GM10266 (cell line): ENCODE results near the gene SETBP1.

Experiments
- DNase-seq: peaks from one replicate; pipeline ENCODE4 v3.0.0; 2012; ENCODE audit errors: extremely low spot score
- TF ChIP-seq, protein P1 (sequence below): IDR thresholded peaks from 2 replicates; pipeline ENCODE4 v1.5.1; 2012; ENCODE audit warnings: mild to moderate bottlenecking, low read depth; ENCODE audit not compliant: control insufficient read depth, insufficient read depth; ENCODE audit errors: missing control alignments

Gene SETBP1

GRCh38 chr18:44764863-44765262, 84.2 kb downstream of the SETBP1 start:
- TF ChIP-seq, protein P1, sequence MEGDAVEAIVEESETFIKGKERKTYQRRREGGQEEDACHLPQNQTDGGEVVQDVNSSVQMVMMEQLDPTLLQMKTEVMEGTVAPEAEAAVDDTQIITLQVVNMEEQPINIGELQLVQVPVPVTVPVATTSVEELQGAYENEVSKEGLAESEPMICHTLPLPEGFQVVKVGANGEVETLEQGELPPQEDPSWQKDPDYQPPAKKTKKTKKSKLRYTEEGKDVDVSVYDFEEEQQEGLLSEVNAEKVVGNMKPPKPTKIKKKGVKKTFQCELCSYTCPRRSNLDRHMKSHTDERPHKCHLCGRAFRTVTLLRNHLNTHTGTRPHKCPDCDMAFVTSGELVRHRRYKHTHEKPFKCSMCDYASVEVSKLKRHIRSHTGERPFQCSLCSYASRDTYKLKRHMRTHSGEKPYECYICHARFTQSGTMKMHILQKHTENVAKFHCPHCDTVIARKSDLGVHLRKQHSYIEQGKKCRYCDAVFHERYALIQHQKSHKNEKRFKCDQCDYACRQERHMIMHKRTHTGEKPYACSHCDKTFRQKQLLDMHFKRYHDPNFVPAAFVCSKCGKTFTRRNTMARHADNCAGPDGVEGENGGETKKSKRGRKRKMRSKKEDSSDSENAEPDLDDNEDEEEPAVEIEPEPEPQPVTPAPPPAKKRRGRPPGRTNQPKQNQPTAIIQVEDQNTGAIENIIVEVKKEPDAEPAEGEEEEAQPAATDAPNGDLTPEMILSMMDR = no peak

GRCh38 chr18:44765456-44765855, 84.8 kb downstream of the SETBP1 start:
- TF ChIP-seq, protein P1 = no peak
- DNase-seq = no peak

More at GRCh38 chr18:44764863-44765262, 84.2 kb downstream of the SETBP1 start:
- no peak for DNase-seq

GRCh38 chr18:44766450-44766849, 85.8 kb downstream of the SETBP1 start:
- TF ChIP-seq, protein P1 = no peak
- no peak for DNase-seq

- no peak for DNase-seq
- TF ChIP-seq, protein P1 = no peak
Observed at GRCh38 chr18:44767807-44768206, 87.1 kb downstream of the SETBP1 start.

DNA sequence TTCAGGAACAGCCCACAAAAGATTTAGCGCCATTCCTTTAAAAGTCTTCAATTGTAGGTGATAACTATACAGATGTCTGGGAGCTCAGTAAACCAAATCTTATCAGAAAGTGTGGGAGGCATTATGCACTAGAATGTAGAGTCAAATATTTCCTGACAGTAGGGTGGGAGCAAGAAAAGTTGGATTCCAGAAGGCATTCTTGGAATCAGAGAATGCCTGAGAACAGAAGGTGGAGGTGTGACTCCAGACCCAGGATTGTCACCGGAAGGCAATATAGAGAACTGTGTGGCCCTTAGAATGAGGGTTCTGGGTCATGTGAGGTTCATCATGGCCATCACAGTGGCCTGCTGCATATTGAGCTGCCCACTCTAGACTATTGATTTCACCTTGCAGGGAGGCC, 90.0 kb downstream of the SETBP1 start:
- DNase-seq = no peak

DNA sequence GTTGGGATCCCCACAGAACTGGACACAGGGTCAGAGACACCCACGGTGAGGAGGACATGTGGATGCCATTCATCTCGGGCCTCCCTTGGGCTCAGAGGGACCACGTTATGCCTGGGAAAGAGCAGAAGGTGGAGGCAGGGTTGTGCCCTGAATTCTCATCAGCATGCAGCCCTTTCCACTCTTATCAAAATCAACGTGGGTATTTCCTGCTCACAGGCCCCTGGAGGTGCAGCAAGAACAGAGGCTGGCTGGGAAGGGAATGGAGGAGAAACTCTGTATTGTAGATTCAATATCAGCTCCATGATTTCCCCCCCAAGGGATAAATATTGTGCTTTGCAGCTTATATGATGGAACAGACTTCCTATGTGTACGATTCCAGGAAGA, 90.9 kb downstream of the SETBP1 start:
- TF ChIP-seq, protein P1 = no peak
- DNase-seq = no peak

More for the DNA sequence above, 90.0 kb downstream of the SETBP1 start:
- TF ChIP-seq, protein P1 = no peak

DNA sequence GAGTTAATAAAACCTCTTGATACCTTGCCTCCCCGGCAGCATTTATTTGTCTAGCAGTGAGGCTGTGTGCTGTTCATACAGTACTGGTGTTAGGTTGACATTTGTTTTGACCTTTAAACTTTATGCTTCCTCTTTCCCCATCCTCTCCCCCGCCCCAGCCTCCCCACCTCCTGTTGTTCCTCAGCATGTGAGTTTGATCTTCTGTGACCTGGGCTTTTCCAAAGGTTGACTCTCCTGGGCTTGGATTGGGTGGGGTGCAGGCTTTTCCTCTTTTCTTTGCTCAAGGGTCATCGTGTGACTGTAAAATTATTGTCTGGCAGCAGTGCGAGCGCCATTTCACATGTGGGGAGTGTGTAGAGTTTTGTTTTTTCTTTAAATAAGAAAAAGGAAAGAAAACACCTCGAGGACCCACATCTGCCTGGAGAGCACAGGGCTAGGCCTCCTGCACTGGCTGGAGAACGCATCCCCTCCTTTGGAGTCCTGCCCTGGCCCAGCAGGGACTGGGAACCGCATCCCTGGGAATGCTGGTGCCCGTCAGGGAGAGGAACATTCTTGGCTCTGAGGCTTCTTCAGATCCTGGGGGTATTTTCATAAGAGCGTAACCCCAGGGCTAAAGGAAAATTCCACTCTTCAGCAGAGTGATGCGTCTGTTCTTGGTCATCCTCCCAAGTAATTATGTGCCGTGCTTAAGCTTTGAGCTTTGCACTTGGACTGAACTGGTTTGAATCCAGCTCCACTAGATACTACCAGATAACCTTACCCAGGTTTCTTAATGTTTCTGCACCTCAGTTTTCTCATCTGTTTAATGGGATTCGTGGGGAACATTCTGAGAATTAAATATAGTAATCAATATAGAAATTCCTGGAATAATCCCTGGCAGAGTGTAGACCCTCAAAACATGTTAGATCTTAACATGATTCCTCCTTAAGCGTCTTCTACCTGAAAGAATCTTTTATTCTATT, 91.5 kb downstream of the SETBP1 start:
- DNase-seq = no peak
- TF ChIP-seq, protein P1 = no peak
